K562 (cell line): ENCODE measurements around the gene ZMYND15. TPM values are rescaled to one million over a fixed set of nuclear protein-coding genes. Genes with fewer than 3 reads are reported as not detected.
A peak's percentile ranks its signal among the peaks of the same experiment; 100 is the strongest.

Experiments used
- ATF1 ChIP-seq, 2 experiments: fragments of 450-650 bp in 1 of 2; IDR thresholded peaks; 2 replicates each; pipeline ENCODE4 v1.6.1; 2016; ENCODE audit warnings: missing compliant biosample characterization in 1 of 2, missing genetic modification characterization in 1 of 2
- CBFA2T2 ChIP-seq: fragments of 450-650 bp; conservative IDR thresholded peaks from 2 replicates; pipeline ENCODE4 v1.6.1; 2017; ENCODE audit warnings: mild to moderate bottlenecking
- CBFA2T3 ChIP-seq: fragments of 450-650 bp; IDR thresholded peaks from 2 replicates; pipeline ENCODE4 v1.6.1; 2017
- CREM ChIP-seq: IDR thresholded peaks from 2 replicates; pipeline ENCODE4 v1.6.1; 2014; ENCODE audit warnings: antibody characterized with exemption, low read depth
- FOXP1 ChIP-seq: sonication (generic); formaldehyde crosslinking; IDR thresholded peaks from 2 replicates; pipeline ENCODE4 v1.8.0; 2022; ENCODE audit warnings: mild to moderate bottlenecking, missing genetic modification reagents
- NR2C1 ChIP-seq, 2 experiments: fragments of 450-650 bp; IDR thresholded peaks; 2 replicates each; pipeline ENCODE4 v1.6.1; 2017; ENCODE audit warnings: mild to moderate bottlenecking in 2 of 2, antibody characterized with exemption in 1 of 2, inconsistent platforms in 1 of 2, missing compliant biosample characterization in 1 of 2, missing genetic modification characterization in 1 of 2
- POU5F1 ChIP-seq: fragments of 150-350 bp; IDR thresholded peaks from 2 replicates; pipeline ENCODE4 v1.6.1; 2014; ENCODE audit warnings: borderline replicate concordance, low read length, low read depth, mild to moderate bottlenecking; ENCODE audit not compliant: partially characterized antibody
- polyA plus RNA-seq, 8 experiments: library from polyadenylated mRNA; depleted of rRNA in 4 of 8; stranded (reverse) in 5 of 8; unstranded in 3 of 8; fragments of >200 nt; fragmentation: Nextera tagmentation in 2 of 8; fragmentation: Illumina TruSeq in 1 of 8; extraction: Ambion mirVana in 2 of 8; extraction: Trizol in 1 of 8; gene quantifications; 2 replicates each; pipeline versions ENCODE4 v1.2.1 to v1.2.3, GENCODE V29; 2011 to 2014; ENCODE audit warnings: inconsistent platforms in 1 of 8, missing spikeins in 1 of 8
- total RNA-seq, 7 experiments: library from RNA; depleted of rRNA in 6 of 7; stranded (reverse); fragments of >200 nt in 6 of 7; fragmentation: Illumina TruSeq in 2 of 7; extraction: Trizol in 2 of 7; gene quantifications; 2 replicates each; pipeline versions ENCODE4 v1.2.1 to v1.2.3, GENCODE V29; 2011 to 2021; ENCODE audit warnings: low replicate concordance in 1 of 7
- TF ChIP-seq, protein P1 (sequence below): sonication (generic); formaldehyde crosslinking; IDR thresholded peaks from 2 replicates; pipeline ENCODE4 v1.8.0; 2023; ENCODE audit warnings: mild to moderate bottlenecking, missing genetic modification reagents
- TF ChIP-seq, protein P2 (sequence below): sonication (generic); formaldehyde crosslinking; IDR thresholded peaks from 2 replicates; pipeline ENCODE4 v1.8.0; 2022; ENCODE audit warnings: missing genetic modification reagents, mild to moderate bottlenecking, moderate library complexity, borderline replicate concordance
- TF ChIP-seq, protein P3 (sequence below): sonication (generic); formaldehyde crosslinking; IDR thresholded peaks from 2 replicates; pipeline ENCODE4 v1.8.0; 2022; ENCODE audit warnings: mild to moderate bottlenecking, missing genetic modification reagents

ZMYND15 gene
- total and polyA plus RNA-seq, 9 of the 15 experiments (the other 6 are each of a cell fraction or from before 2014, with no cell fraction given), result 0.09 TPM; not detected in 8

DNA sequence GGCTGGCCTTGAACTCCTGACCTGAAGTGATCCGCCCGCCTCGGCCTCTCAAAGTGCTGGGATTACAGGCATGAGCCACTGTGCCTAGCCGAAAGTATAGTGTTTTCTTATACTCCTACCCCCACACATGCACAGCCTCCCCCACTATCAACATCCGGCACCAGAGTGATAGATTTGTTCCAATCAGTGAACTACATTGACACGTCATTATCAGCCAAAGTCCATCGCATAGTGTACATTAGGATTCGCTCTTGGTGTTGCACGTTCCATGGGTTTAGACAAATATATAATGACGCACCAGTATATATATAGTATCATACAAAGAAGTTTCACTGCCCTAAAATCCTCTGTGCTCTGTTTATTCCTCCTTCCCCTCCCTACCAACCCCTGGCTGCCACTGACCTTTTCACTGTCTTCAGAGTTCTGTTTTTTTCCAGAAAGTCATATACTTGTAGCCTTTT is 20.2 kb downstream of the ZMYND15 start (continued):
- TF ChIP-seq, protein P1, sequence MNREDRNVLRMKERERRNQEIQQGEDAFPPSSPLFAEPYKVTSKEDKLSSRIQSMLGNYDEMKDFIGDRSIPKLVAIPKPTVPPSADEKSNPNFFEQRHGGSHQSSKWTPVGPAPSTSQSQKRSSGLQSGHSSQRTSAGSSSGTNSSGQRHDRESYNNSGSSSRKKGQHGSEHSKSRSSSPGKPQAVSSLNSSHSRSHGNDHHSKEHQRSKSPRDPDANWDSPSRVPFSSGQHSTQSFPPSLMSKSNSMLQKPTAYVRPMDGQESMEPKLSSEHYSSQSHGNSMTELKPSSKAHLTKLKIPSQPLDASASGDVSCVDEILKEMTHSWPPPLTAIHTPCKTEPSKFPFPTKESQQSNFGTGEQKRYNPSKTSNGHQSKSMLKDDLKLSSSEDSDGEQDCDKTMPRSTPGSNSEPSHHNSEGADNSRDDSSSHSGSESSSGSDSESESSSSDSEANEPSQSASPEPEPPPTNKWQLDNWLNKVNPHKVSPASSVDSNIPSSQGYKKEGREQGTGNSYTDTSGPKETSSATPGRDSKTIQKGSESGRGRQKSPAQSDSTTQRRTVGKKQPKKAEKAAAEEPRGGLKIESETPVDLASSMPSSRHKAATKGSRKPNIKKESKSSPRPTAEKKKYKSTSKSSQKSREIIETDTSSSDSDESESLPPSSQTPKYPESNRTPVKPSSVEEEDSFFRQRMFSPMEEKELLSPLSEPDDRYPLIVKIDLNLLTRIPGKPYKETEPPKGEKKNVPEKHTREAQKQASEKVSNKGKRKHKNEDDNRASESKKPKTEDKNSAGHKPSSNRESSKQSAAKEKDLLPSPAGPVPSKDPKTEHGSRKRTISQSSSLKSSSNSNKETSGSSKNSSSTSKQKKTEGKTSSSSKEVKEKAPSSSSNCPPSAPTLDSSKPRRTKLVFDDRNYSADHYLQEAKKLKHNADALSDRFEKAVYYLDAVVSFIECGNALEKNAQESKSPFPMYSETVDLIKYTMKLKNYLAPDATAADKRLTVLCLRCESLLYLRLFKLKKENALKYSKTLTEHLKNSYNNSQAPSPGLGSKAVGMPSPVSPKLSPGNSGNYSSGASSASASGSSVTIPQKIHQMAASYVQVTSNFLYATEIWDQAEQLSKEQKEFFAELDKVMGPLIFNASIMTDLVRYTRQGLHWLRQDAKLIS (CRISPR knock-in tag), result no peak
- TF ChIP-seq, protein P2, sequence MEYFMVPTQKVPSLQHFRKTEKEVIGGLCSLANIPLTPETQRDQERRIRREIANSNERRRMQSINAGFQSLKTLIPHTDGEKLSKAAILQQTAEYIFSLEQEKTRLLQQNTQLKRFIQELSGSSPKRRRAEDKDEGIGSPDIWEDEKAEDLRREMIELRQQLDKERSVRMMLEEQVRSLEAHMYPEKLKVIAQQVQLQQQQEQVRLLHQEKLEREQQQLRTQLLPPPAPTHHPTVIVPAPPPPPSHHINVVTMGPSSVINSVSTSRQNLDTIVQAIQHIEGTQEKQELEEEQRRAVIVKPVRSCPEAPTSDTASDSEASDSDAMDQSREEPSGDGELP (CRISPR knock-in tag), result no peak
- TF ChIP-seq FOXP1 (CRISPR knock-in tag) (no peak), CBFA2T2 (0 out of 2 replicates have a peak, but pooled peaks have one; percentile 17), NR2C1 (IDR thresholded peaks at IDR 0.05) (no peak), NR2C1 (tag; IDR thresholded peaks at IDR 0.05) (no peak), CBFA2T3 (peak; percentile 64), CREM (peak; percentile 72), POU5F1 (no peak), ATF1 (CRISPR knock-in tag; IDR thresholded peaks at IDR 0.05) (no peak), ATF1 (tag; IDR thresholded peaks at IDR 0.05) (0 out of 2 replicates have a peak, but pooled peaks have one; percentile 23)
- TF ChIP-seq, protein P3, sequence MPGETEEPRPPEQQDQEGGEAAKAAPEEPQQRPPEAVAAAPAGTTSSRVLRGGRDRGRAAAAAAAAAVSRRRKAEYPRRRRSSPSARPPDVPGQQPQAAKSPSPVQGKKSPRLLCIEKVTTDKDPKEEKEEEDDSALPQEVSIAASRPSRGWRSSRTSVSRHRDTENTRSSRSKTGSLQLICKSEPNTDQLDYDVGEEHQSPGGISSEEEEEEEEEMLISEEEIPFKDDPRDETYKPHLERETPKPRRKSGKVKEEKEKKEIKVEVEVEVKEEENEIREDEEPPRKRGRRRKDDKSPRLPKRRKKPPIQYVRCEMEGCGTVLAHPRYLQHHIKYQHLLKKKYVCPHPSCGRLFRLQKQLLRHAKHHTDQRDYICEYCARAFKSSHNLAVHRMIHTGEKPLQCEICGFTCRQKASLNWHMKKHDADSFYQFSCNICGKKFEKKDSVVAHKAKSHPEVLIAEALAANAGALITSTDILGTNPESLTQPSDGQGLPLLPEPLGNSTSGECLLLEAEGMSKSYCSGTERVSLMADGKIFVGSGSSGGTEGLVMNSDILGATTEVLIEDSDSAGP (CRISPR knock-in tag), result no peak
